K562 (cell line): ENCODE results near the gene MTERF4. TPM values are rescaled to one million over a fixed set of nuclear protein-coding genes. Genes with fewer than 3 reads are reported as not detected.

Experiments used
- ATAC-seq: fragments of 200-7000 bp; cut with Tn5 transposase; 3 replicates; pipeline ENCODE4 v1.9.1; 2020; ENCODE audit warnings: moderate library complexity
- BruUV-seq: library from RNA; stranded (reverse); fragments of 400-500 nt; replicated peaks from 2 replicates; lab custom pipeline; 2021; lab: Mats Ljungman, UMichigan
- CTCF ChIA-PET: fragments of 300-600 bp; formaldehyde crosslinking; extraction: SDS; loops from one replicate; lab custom pipeline; 2021; ENCODE audit warnings: low intra/inter-chr PET ratio; lab: Yijun Ruan, JAX
- POLR2A ChIA-PET: fragments of 300-600, 350-650 bp; sonication (Branson Sonifier 250); formaldehyde crosslinking; extraction: SDS; loops from one replicate; lab custom pipeline; 2021; ENCODE audit warnings: antibody characterized with exemption, inconsistent platforms; lab: Yijun Ruan, JAX
- DNase-seq, 4 experiments: peaks; one replicate each; pipeline versions ENCODE4 v3.0.0 to v3.0.0-alpha.2; 2011 to 2018; ENCODE audit warnings: low spot score in 3 of 4, mixed read lengths in 3 of 4; ENCODE audit errors: extremely low read depth in 1 of 4
- FAIRE-seq: peaks from 2 replicates; lab custom pipeline; 2011; peaks lifted over from hg19 to GRCh38; lab: Jason Lieb, UNC
- H2AFZ ChIP-seq: 2 replicates; pipeline ENCODE4 v1.6.0; 2011; ENCODE audit warnings: low read depth, low read length, control low read depth, inconsistent platforms
- H3K27ac ChIP-seq: fragments of 200-600 bp; 3 replicates; pipeline ENCODE4 v1.8.0; 2011; ENCODE audit warnings: low read depth, mild to moderate bottlenecking, control low read depth, inconsistent platforms, low read length, moderate library complexity, mixed read lengths; ENCODE audit errors: extremely low read depth
- H3K27me3 ChIP-seq, 2 experiments: fragments of 300-600 bp in 1 of 2; 2 replicates in 1 of 2; 3 replicates in 1 of 2; pipeline versions ENCODE4 v1.6.0 to v1.8.0; 2011; ENCODE audit warnings: inconsistent platforms in 2 of 2, low read length in 2 of 2, mild to moderate bottlenecking in 1 of 2, mixed read lengths in 1 of 2, moderate library complexity in 1 of 2; ENCODE audit not compliant: control insufficient read depth in 2 of 2, insufficient read depth in 2 of 2
- H3K36me3 ChIP-seq: fragments of 300-600 bp; 3 replicates; pipeline ENCODE4 v1.8.0; 2011; ENCODE audit warnings: mild to moderate bottlenecking, low read length, inconsistent platforms; ENCODE audit not compliant: control insufficient read depth, insufficient read depth
- H3K4me1 ChIP-seq, 2 experiments: fragments of 200-600 bp in 1 of 2; replicated peaks in 1 of 2; 2 replicates in 1 of 2; 3 replicates in 1 of 2; pipeline versions ENCODE4 v1.5.1 to v1.8.0; 2011; ENCODE audit warnings: inconsistent platforms in 2 of 2, low read length in 2 of 2, mild to moderate bottlenecking in 1 of 2, mixed read lengths in 1 of 2, moderate library complexity in 1 of 2; ENCODE audit not compliant: control insufficient read depth in 2 of 2, insufficient read depth in 2 of 2
- H3K4me2 ChIP-seq: 2 replicates; pipeline ENCODE4 v1.6.1; 2011; ENCODE audit warnings: low read length, control low read depth, inconsistent platforms, mixed read lengths; ENCODE audit not compliant: insufficient read depth
- H3K4me3 ChIP-seq: fragments of 200-600 bp; sonication (generic), shearing (Covaris generic); 2 replicates; pipeline ENCODE4 v1.5.1; 2016; ENCODE audit warnings: control low read depth, inconsistent platforms
- H3K79me2 ChIP-seq: fragments of 200-600 bp; 3 replicates; pipeline ENCODE4 v1.8.0; 2011; ENCODE audit warnings: low read length, inconsistent platforms; ENCODE audit not compliant: control insufficient read depth, insufficient read depth
- H3K9ac ChIP-seq, 2 experiments: 2 replicates each; pipeline versions ENCODE4 v1.6.0 to v1.6.1; 2011; ENCODE audit warnings: low read depth in 2 of 2, low read length in 2 of 2, control low read depth in 1 of 2, inconsistent platforms in 1 of 2, mild to moderate bottlenecking in 1 of 2, mixed read lengths in 1 of 2; ENCODE audit not compliant: insufficient read depth in 1 of 2
- H3K9me1 ChIP-seq: one replicate; pipeline ENCODE4 v1.6.0; 2011; ENCODE audit warnings: inconsistent platforms, mild to moderate bottlenecking, low read length, moderate library complexity; ENCODE audit not compliant: control insufficient read depth, insufficient read depth
- H3K9me3 ChIP-seq: replicated peaks from 2 replicates; pipeline ENCODE4 v1.5.1; 2011; ENCODE audit warnings: low read depth, low read length, inconsistent platforms; ENCODE audit not compliant: control insufficient read depth, insufficient read depth
- H4K20me1 ChIP-seq: replicated peaks from 2 replicates; pipeline ENCODE4 v1.6.1; 2011; ENCODE audit warnings: low read length, inconsistent platforms, mixed read lengths; ENCODE audit not compliant: control insufficient read depth, insufficient read depth
- CXXC5 ChIP-seq: fragments of 250-450 bp; sonication (Bioruptor Pico); IDR thresholded peaks from 2 replicates; pipeline ENCODE4 v1.8.0; 2022; ENCODE audit warnings: inconsistent platforms, mild to moderate bottlenecking, moderate library complexity
- MCM3 ChIP-seq: fragments of 450-650 bp; IDR thresholded peaks from 2 replicates; pipeline ENCODE4 v1.6.1; 2016
- RBM14 ChIP-seq: fragments of 200-400 bp; formaldehyde crosslinking; IDR thresholded peaks from 2 replicates; pipeline ENCODE4 v1.6.1; 2018; ENCODE audit warnings: low read depth, mild to moderate bottlenecking, low read length, moderate library complexity, borderline replicate concordance; ENCODE audit not compliant: insufficient read depth
- SLC30A9 ChIP-seq: fragments of 250-450 bp; sonication (Bioruptor Pico); IDR thresholded peaks from 2 replicates; pipeline ENCODE4 v1.8.0; 2022; ENCODE audit warnings: mild to moderate bottlenecking, moderate library complexity
- SOX6 ChIP-seq: fragments of 450-650 bp; IDR thresholded peaks from 2 replicates; pipeline ENCODE4 v1.6.1; 2014; ENCODE audit warnings: mild to moderate bottlenecking
- ZKSCAN8 ChIP-seq: fragments of 200-800 bp; sonication (Bioruptor generic); IDR thresholded peaks from 2 replicates; pipeline ENCODE4 v1.6.1; 2016; ENCODE audit warnings: missing genetic modification characterization, missing compliant biosample characterization
- whole genome bisulfite sequencing: fragments of 100-300 bp; shearing (Covaris generic); methylation state at CpG from one replicate; pipeline ENCODE4 v1.1.6; 2016; ENCODE audit warnings: low coverage, mixed read lengths; ENCODE audit not compliant: insufficient coverage; ENCODE audit errors: missing lambda C conversion rate; 5-methylcytosine and 5-hydroxymethylcytosine counted together
- in situ Hi-C: fragments of 300-500 bp; cut with MboI; formaldehyde crosslinking; loops from 4 replicates; pipeline ENCODE4 v1.15.0; 2018; ENCODE audit warnings: inconsistent platforms, mixed read lengths
- intact Hi-C: fragments of 100-400 bp; cut with micrococcal nuclease; formaldehyde crosslinking; loops from 2 replicates; pipeline ENCODE4 v1.14.2; 2022
- polyA plus RNA-seq, 8 experiments: library from polyadenylated mRNA; depleted of rRNA in 4 of 8; stranded (reverse) in 5 of 8; unstranded in 3 of 8; fragments of >200 nt; fragmentation: Nextera tagmentation in 2 of 8; fragmentation: Illumina TruSeq in 1 of 8; extraction: Ambion mirVana in 2 of 8; extraction: Trizol in 1 of 8; gene quantifications; 2 replicates each; pipeline versions ENCODE4 v1.2.1 to v1.2.3, GENCODE V29; 2011 to 2014; ENCODE audit warnings: inconsistent platforms in 1 of 8, missing spikeins in 1 of 8
- total RNA-seq, 7 experiments: library from RNA; depleted of rRNA in 6 of 7; stranded (reverse); fragments of >200 nt in 6 of 7; fragmentation: Illumina TruSeq in 2 of 7; extraction: Trizol in 2 of 7; gene quantifications; 2 replicates each; pipeline versions ENCODE4 v1.2.1 to v1.2.3, GENCODE V29; 2011 to 2021; ENCODE audit warnings: low replicate concordance in 1 of 7
- TF ChIP-seq, protein P1 (sequence below): fragments of 450-650 bp; IDR thresholded peaks from 2 replicates; pipeline ENCODE4 v1.6.1; 2016
- TF ChIP-seq, protein P2 (sequence below), 2 experiments: fragments of 200-800 bp in 1 of 2; sonication (Bioruptor generic) in 1 of 2; sonication (generic) in 1 of 2; formaldehyde crosslinking in 1 of 2; IDR thresholded peaks in 1 of 2; conservative IDR thresholded peaks in 1 of 2; 2 replicates each; pipeline versions ENCODE4 v1.5.0 to v1.6.1; 2016 to 2020; ENCODE audit warnings: missing compliant biosample characterization in 1 of 2, missing genetic modification characterization in 1 of 2, missing genetic modification reagents in 1 of 2

Gene MTERF4
- total and polyA plus RNA-seq, 9 of the 15 experiments (the other 6 are each of a cell fraction or from before 2014, with no cell fraction given) = 15.3 to 29.6 (median 21.2) TPM

DNA sequence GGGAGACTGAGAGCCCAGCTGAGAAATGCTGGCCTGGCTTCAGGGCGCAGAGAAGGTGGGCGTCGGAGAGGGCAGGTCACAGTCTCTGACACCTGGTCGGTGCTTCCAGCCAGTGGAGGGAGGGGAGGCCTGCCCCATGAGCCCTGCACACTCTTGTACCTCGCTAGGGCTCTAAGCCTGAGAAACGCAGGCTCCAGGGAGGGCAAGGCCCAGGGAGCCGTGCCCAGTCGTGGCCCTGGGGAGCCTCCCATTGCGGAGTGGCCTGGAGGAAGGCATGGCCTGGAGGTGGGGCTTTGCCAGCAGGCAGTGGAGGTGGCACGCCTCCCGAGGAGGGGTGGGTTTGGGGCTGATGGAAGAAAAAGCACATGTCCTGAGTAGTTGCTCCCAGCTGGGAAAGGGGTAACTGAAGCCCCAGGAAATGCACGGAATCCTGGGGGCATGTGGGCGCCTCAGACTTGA is 39.0 kb downstream of the MTERF4 start (continued):
- no peak for TF ChIP-seq ZKSCAN8 (CRISPR knock-in tag)

DNA sequence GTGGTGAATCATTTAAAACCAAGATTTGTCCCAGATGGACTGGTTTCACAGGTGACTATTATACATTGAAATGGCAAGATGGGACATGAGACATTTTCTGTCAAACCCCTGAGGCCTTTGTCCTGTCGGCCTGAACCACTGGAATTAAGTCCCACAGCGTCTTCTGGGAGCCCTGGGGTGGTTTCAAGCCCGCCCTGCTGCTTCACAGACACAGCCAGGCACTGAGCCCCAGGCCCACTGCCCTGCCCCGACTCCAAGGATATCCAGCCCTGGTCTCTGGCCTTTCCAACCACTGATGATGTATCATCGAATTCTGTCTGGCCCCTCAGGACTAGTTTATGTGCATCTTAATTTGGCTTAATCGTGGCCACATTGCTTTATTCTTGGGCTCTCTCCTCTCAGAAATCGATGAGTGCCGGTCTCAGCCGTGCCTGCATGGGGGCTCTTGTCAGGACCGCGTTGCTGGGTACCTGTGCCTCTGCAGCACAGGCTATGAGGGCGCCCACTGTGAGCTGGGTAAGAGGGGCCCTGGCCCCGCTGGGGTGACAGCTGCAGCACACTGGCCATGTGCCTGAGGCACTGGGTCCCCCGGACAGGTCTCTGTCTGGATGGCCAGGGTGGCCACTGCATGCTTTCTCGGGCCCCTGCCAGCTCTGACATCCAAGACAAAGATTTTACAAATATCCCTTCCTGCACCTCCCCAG is 39.5 kb downstream of the MTERF4 start:
- no peak overlapping the region for H3K4me2 ChIP-seq
- in situ Hi-C loops (no loop called here), intact Hi-C loops (no loop called here)
- H3K9me1 ChIP-seq = no peaks in the 10 kb centered on the region
- no peak for FAIRE-seq
- H3K9ac ChIP-seq = no peak overlapping the region
- no TSS peak for BruUV-seq
- no peak overlapping the region for H3K27ac ChIP-seq
- CTCF ChIA-PET = no interaction called here
- no peaks in the 10 kb centered on the region for H4K20me1 ChIP-seq
- H3K4me3 ChIP-seq = no peak overlapping the region
- H2AFZ ChIP-seq = no peak overlapping the region
- POLR2A ChIA-PET = interaction anchor here (0.7 kb wide), 1 partner anchor 11 kb away, joined by 3 read pairs; no protein-coding TSS in a partner anchor
- no peaks in the 10 kb centered on the region for H3K36me3 ChIP-seq
- no peaks in the 10 kb centered on the region for H3K9me3 ChIP-seq
- ATAC-seq = no peak
- H3K79me2 ChIP-seq = no peaks in the 10 kb centered on the region
- no peak for DNase-seq
- peaks cover 0 to 22% of the 10 kb centered on the region in 2 experiments; a peak in 2 of 5 replicates for H3K4me1 ChIP-seq
- WGBS = 3% methylated on average over 9 of the region's 15 CpGs
- peaks cover 4 to 42% of the 10 kb centered on the region in 2 experiments; a peak in 3 of 5 replicates for H3K27me3 ChIP-seq
- TF ChIP-seq, protein P1, sequence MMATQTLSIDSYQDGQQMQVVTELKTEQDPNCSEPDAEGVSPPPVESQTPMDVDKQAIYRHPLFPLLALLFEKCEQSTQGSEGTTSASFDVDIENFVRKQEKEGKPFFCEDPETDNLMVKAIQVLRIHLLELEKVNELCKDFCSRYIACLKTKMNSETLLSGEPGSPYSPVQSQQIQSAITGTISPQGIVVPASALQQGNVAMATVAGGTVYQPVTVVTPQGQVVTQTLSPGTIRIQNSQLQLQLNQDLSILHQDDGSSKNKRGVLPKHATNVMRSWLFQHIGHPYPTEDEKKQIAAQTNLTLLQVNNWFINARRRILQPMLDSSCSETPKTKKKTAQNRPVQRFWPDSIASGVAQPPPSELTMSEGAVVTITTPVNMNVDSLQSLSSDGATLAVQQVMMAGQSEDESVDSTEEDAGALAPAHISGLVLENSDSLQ = no peak
- TF ChIP-seq MCM3 = no peak
- no peak for TF ChIP-seq RBM14
- TF ChIP-seq SOX6 = no peak
- TF ChIP-seq SLC30A9 = no peak
- TF ChIP-seq, protein P2, sequence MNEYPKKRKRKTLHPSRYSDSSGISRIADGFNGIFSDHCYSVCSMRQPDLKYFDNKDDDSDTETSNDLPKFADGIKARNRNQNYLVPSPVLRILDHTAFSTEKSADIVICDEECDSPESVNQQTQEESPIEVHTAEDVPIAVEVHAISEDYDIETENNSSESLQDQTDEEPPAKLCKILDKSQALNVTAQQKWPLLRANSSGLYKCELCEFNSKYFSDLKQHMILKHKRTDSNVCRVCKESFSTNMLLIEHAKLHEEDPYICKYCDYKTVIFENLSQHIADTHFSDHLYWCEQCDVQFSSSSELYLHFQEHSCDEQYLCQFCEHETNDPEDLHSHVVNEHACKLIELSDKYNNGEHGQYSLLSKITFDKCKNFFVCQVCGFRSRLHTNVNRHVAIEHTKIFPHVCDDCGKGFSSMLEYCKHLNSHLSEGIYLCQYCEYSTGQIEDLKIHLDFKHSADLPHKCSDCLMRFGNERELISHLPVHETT (CRISPR knock-in tag; conservative IDR thresholded peaks at IDR 0.05 in 1 of 2, IDR thresholded peaks at IDR 0.05 in 1 of 2) = no peak
- no peak for TF ChIP-seq CXXC5 (CRISPR knock-in tag)
